Neuronal stem cell (in vitro differentiated cells): ENCODE results near the gene TUBB4B.

ENCODE experiments used
- DNase-seq: peaks from one replicate; pipeline ENCODE4 v3.0.0-alpha.2; 2013; ENCODE audit warnings: low spot score
- H2AFZ ChIP-seq: one replicate; pipeline ENCODE4 v1.6.1; 2013; ENCODE audit warnings: mild to moderate bottlenecking, low read length, inconsistent platforms
- H2AK5ac ChIP-seq: 2 replicates; pipeline ENCODE4 v1.6.1; 2013; ENCODE audit warnings: low read depth, mild to moderate bottlenecking, inconsistent platforms, low read length, moderate library complexity, mixed read lengths
- H2BK120ac ChIP-seq: 2 replicates; pipeline ENCODE4 v1.6.1; 2013; ENCODE audit warnings: low read depth, mild to moderate bottlenecking, inconsistent platforms, low read length, moderate library complexity, mixed read lengths
- H2BK12ac ChIP-seq: one replicate; pipeline ENCODE4 v1.6.1; 2013; ENCODE audit warnings: low read length, inconsistent platforms
- H2BK15ac ChIP-seq: 2 replicates; pipeline ENCODE4 v1.6.1; 2013; ENCODE audit warnings: mild to moderate bottlenecking, low read length, inconsistent platforms, mixed read lengths
- H2BK5ac ChIP-seq: one replicate; pipeline ENCODE4 v1.6.1; 2013; ENCODE audit warnings: inconsistent platforms, mild to moderate bottlenecking, low read length, moderate library complexity
- H3K14ac ChIP-seq: one replicate; pipeline ENCODE4 v1.6.1; 2013; ENCODE audit warnings: low read length, inconsistent platforms
- H3K18ac ChIP-seq: 2 replicates; pipeline ENCODE4 v1.6.1; 2013; ENCODE audit warnings: low read length, inconsistent platforms
- H3K23ac ChIP-seq: 2 replicates; pipeline ENCODE4 v1.6.1; 2013; ENCODE audit warnings: low read depth, mild to moderate bottlenecking, mixed read lengths, low read length, inconsistent platforms; ENCODE audit not compliant: poor library complexity
- H3K27ac ChIP-seq: replicated peaks from 3 replicates; pipeline ENCODE4 v1.5.1; 2013; ENCODE audit warnings: low read length, inconsistent platforms
- H3K27me3 ChIP-seq, 3 experiments: 2 replicates each; pipeline ENCODE4 v1.6.1; 2013; ENCODE audit warnings: low read length in 3 of 3, mild to moderate bottlenecking in 2 of 3, inconsistent platforms in 1 of 3, low read depth in 1 of 3, mixed read lengths in 1 of 3, moderate library complexity in 1 of 3; ENCODE audit not compliant: control insufficient read depth in 3 of 3, insufficient read depth in 3 of 3
- H3K36me3 ChIP-seq, 2 donors: replicated peaks in 1 of 2; 2 replicates each; pipeline ENCODE4 v1.6.1; 2013; ENCODE audit warnings: low read length in 2 of 2; ENCODE audit not compliant: control insufficient read depth in 2 of 2, insufficient read depth in 2 of 2
- H3K4ac ChIP-seq: 2 replicates; pipeline ENCODE4 v1.6.1; 2013; ENCODE audit warnings: inconsistent platforms, mild to moderate bottlenecking, low read length, moderate library complexity
- H3K4me1 ChIP-seq, 2 donors: 1 replicate in 1 of 2; 2 replicates in 1 of 2; pipeline ENCODE4 v1.6.1; 2013; ENCODE audit warnings: low read length in 2 of 2, low read depth in 1 of 2; ENCODE audit not compliant: control insufficient read depth in 2 of 2, insufficient read depth in 1 of 2
- H3K4me2 ChIP-seq: one replicate; pipeline ENCODE4 v1.6.1; 2013; ENCODE audit warnings: mild to moderate bottlenecking, low read length, inconsistent platforms; ENCODE audit not compliant: insufficient read depth, poor library complexity, severe bottlenecking
- H3K4me3 ChIP-seq, 2 donors: 2 replicates each; pipeline ENCODE4 v1.5.1; 2013; ENCODE audit warnings: low read length in 2 of 2, mild to moderate bottlenecking in 2 of 2, inconsistent platforms in 1 of 2, moderate library complexity in 1 of 2
- H3K79me1 ChIP-seq: one replicate; pipeline ENCODE4 v1.6.1; 2013; ENCODE audit warnings: low read depth, mild to moderate bottlenecking, inconsistent platforms, low read length, moderate library complexity
- H3K9ac ChIP-seq: one replicate; pipeline ENCODE4 v1.6.1; 2013; ENCODE audit warnings: mild to moderate bottlenecking, low read depth, low read length, inconsistent platforms; ENCODE audit not compliant: poor library complexity
- H3K9me3 ChIP-seq, 2 donors: replicated peaks in 1 of 2; 2 replicates each; pipeline versions ENCODE3 to v1.6.1; 2013; ENCODE audit warnings: low read length in 2 of 2, mild to moderate bottlenecking in 2 of 2, inconsistent platforms in 1 of 2, low read depth in 1 of 2, mixed read lengths in 1 of 2, moderate library complexity in 1 of 2; ENCODE audit not compliant: control insufficient read depth in 2 of 2, insufficient read depth in 1 of 2
- H4K8ac ChIP-seq: one replicate; pipeline ENCODE4 v1.6.1; 2013; ENCODE audit warnings: low read depth, mild to moderate bottlenecking, inconsistent platforms, low read length, moderate library complexity
- H4K91ac ChIP-seq: one replicate; pipeline ENCODE4 v1.6.1; 2013; ENCODE audit warnings: low read length, low read depth, mild to moderate bottlenecking, inconsistent platforms; ENCODE audit not compliant: poor library complexity
- WGBS, 2 donors: extraction: QIAGEN DNeasy Blood & Tissue Kit; methylation state at CpG; one replicate each; pipeline ENCODE4 v1.1.7; 2013; ENCODE audit warnings: missing lambda C conversion rate in 2 of 2, mixed read lengths in 1 of 2; ENCODE audit not compliant: insufficient read length in 2 of 2, insufficient replicate concordance in 1 of 2; ENCODE audit errors: extremely low coverage in 2 of 2; 5-methylcytosine and 5-hydroxymethylcytosine counted together

Gene TUBB4B

GRCh38 chr9:137221506-137222111, 19.5 kb upstream of the TUBB4B start:
- Histone ChIP-seq H3K4me2 (peak overlapping the region; percentile 89), H3K18ac (peak overlapping the region; percentile 93), H3K14ac (no peak overlapping the region), H2AK5ac (peak overlapping the region; percentile 56), H3K27me3 (peaks cover 0 to 10% (median 3%) of the 10 kb centered on the region in 3 experiments), H3K36me3 (no peaks in the 10 kb centered on the region), H3K79me1 (peaks cover 12% of the 10 kb centered on the region), H3K23ac (peak overlapping the region; percentile 43), H2BK5ac (no peak overlapping the region), H3K4me3 (peak overlapping the region; percentile 74 to 83), H3K4ac (no peak overlapping the region), H3K4me1 (peaks cover 11 to 23% of the 10 kb centered on the region in 2 donors), H2BK120ac (no peak overlapping the region), H2BK15ac (peak overlapping the region; percentile 49), H4K8ac (peak overlapping the region; percentile 98), H2BK12ac (no peak overlapping the region), H2AFZ (peak overlapping the region; percentile 71), H3K9me3 (no peaks in the 10 kb centered on the region), H3K9ac (peak overlapping the region; percentile 84), H3K27ac (no peak overlapping the region), H4K91ac (no peak overlapping the region)
- WGBS, 2 donors = no CpG with 5 or more reads among the region's 61 CpGs
- no peak for DNase-seq

GRCh38 chr9:137222190-137223077, 18.7 kb upstream of the TUBB4B start, which contains the start of gene RNF208:
RNF208 (minus strand) TSS chr9:137222240; CDS start chr9:137221212, 1,028 bp downstream.
- Histone ChIP-seq H4K91ac (no peak within 1 kb of the TSS), H3K9ac (peak within 1 kb of the TSS; percentile 91), H2BK5ac (peak within 1 kb of the TSS; percentile 66), H3K36me3 (no peaks in the 10 kb centered on the region), H2BK120ac (peak within 1 kb of the TSS; percentile 81), H3K4me2 (peak within 1 kb of the TSS; percentile 89), H2AK5ac (peak within 1 kb of the TSS; percentile 71), H2BK15ac (peak within 1 kb of the TSS; percentile 98), H3K27ac (no peak within 1 kb of the TSS), H3K18ac (peak within 1 kb of the TSS; percentile 94), H4K8ac (peak within 1 kb of the TSS; percentile 98), H3K27me3 (peaks cover 0 to 10% (median 3%) of the 10 kb centered on the region in 3 experiments), H2BK12ac (peak within 1 kb of the TSS; percentile 59), H3K14ac (no peak within 1 kb of the TSS), H3K23ac (peak within 1 kb of the TSS; percentile 89), H3K4me3 (peak within 1 kb of the TSS; percentile 74 to 83), H2AFZ (peak within 1 kb of the TSS; percentile 94), H3K4ac (peak within 1 kb of the TSS; percentile 93), H3K9me3 (no peaks in the 10 kb centered on the region), H3K79me1 (peaks cover 10% of the 10 kb centered on the region), H3K4me1 (peaks cover 11 to 23% of the 10 kb centered on the region in 2 donors)
- no CpG with 5 or more reads among the region's 88 CpGs for WGBS, 2 donors
- DNase-seq = no peak

- H3K4me2 ChIP-seq = peak overlapping the region; percentile 89
- peak overlapping the region; percentile 82 for H4K8ac ChIP-seq
- H3K36me3 ChIP-seq = no peaks in the 10 kb centered on the region
- DNase-seq = peak; percentile 95
- H2BK12ac ChIP-seq = peak overlapping the region; percentile 59
- peak overlapping the region; percentile 72 for H3K27ac ChIP-seq
- H2BK5ac ChIP-seq = peak overlapping the region; percentile 66
- peak overlapping the region; percentile 83 to 93 for H3K4me3 ChIP-seq
- peaks cover 9% of the 10 kb centered on the region for H3K79me1 ChIP-seq
- H3K14ac ChIP-seq = peak overlapping the region; percentile 89
- peak overlapping the region; percentile 71 for H2AK5ac ChIP-seq
- peaks cover 0 to 10% (median 3%) of the 10 kb centered on the region in 3 experiments for H3K27me3 ChIP-seq
- H3K9ac ChIP-seq = peak overlapping the region; percentile 99
- peak overlapping the region; percentile 99 for H3K18ac ChIP-seq
- H3K23ac ChIP-seq = peak overlapping the region; percentile 93
- H2AFZ ChIP-seq = peak overlapping the region; percentile 94
- H2BK15ac ChIP-seq = peak overlapping the region; percentile 98
- WGBS, 2 donors = no CpG with 5 or more reads among the region's 63 CpGs
- peaks cover 11 to 23% of the 10 kb centered on the region in 2 donors for H3K4me1 ChIP-seq
- H2BK120ac ChIP-seq = peak overlapping the region; percentile 81
- H3K9me3 ChIP-seq = no peaks in the 10 kb centered on the region
- no peak overlapping the region for H4K91ac ChIP-seq
- peak overlapping the region; percentile 93 for H3K4ac ChIP-seq
These were observed 17.8 kb upstream of the TUBB4B start for GRCh38 chr9:137223078-137223970.
